Fibroblast of gingiva (primary cell): Measurements from ENCODE around the gene USP11.

Source experiments
- DNase-seq: peaks from one replicate; pipeline ENCODE4 v3.0.0-alpha.2; 2011; ENCODE audit warnings: low read depth

The USP11 gene

DNA sequence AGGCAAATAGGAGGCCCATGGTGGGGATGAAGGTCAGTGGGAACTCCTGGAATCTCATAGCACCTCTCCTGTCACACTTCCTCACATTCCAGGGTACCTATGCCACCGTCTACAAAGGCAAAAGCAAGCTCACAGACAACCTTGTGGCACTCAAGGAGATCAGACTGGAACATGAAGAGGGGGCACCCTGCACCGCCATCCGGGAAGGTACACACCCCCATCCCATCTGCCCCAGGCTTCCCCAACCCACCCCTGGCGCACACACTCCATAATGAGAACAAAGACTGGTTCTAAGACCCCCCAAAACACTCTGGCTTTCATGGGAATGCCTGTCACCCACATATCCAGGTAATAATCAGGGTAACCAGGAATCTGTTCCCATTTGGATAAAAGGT is 7.9 kb upstream of the USP11 start:
- DNase-seq: no peak

DNA sequence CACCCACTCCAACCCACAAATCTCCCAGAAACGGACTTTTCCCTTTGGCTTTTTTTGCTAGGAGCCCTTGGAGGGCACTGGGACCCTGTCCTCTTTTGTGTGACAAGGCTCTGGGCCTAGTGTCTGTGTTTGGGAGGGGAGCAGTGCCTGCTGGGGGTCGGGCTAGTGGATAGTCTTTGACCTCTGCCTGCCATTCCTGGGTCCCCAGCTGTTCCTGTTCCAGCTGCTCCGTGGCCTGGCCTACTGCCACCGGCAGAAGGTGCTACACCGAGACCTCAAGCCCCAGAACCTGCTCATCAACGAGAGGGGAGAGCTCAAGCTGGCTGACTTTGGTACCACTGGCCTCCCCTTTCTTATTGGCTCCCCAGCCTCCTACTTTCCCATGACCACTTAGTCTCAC is 6.7 kb upstream of the USP11 start:
- DNase-seq: no peak

DNA sequence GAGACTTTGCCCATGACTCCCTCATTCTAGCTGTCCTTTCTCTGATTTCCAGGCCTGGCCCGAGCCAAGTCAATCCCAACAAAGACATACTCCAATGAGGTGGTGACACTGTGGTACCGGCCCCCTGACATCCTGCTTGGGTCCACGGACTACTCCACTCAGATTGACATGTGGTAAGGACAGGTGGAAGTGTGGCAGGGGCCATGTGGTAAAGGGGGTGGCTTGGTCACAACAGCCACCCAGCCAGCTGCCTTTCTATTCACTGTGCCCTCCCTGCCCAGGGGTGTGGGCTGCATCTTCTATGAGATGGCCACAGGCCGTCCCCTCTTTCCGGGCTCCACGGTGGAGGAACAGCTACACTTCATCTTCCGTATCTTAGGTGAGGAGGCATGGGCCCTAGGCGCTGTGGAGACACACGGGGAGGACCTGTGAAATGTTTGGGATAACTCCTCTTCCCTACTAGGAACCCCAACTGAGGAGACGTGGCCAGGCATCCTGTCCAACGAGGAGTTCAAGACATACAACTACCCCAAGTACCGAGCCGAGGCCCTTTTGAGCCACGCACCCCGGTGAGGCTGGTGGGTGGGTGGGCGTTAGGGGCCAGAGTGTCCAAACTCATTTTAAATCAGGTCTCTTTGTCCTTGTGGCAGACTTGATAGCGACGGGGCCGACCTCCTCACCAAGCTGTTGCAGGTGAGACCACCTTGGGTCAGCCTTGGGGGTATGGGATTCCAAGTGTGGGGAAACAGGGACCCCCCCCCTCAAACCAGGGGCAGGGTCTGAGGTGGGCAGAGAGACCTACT is 6.1 kb upstream of the USP11 start:
- no peak for DNase-seq

- no peak for DNase-seq
Observed at GRCh38 chrX:47227334-47227583, 5.5 kb upstream of the USP11 start.

DNA sequence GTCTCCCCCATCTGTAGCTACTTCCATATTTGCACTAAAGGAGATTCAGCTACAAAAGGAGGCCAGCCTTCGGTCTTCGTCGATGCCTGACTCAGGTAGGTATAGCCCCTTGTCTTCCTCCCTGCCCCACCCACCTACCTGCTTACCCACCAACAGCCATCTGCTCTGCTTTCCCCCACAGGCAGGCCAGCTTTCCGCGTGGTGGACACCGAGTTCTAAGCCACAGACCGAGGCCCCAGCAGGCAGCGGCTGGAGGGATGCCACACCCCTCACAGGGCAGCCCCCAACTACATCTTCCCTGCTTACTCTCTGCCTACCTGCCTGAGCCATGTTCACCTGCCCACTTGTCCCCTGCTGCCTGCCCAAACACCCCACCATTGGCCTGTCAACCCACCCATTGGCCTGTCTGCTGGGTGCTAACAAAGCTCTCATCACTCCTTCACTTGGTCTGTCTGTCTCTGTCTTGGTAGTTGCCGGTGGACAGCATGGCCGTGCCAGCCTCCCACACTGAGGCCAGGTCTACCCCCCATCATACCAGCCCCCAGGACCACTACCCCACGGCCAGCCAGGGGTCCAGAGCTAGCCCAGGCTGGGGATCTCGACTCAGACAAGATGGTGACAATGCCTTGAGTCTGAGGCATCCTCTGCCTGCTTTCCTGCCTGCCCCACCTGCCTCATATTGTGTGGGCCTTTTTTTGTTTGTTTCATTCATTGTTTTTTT is 4.1 kb upstream of the USP11 start:
- no peak for DNase-seq

- DNase-seq: no peak
Observed at GRCh38 chrX:47229427-47229826, 3.4 kb upstream of the USP11 start.

GRCh38 chrX:47230136-47230868 is 2.5 kb upstream of the USP11 start:
- DNase-seq: no peak

DNA sequence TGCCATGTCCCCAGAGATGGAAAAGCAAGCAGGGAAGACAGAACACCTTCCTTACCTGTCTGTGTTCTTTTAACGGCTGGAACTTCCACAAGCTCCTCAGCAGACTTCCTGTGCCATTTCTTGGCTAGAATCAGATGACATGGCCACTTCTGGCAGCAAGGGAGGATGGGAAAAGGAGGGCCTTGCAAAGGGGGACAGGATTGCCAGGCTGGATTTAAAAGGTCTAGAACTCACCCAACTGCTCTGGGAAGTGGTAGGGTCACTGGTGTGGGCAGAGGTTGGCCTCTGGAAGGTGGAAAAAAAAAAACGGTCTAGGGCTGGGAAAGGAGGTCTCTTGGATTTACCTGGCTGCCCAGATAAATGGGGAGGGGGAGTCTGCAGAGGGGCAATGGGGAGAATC is 1.6 kb upstream of the USP11 start:
- no peak for DNase-seq

GRCh38 chrX:47232197-47232802 is 509 bp upstream of the USP11 start:
- no peak for DNase-seq

- DNase-seq: peak; percentile 98
Observed at GRCh38 chrX:47233333-47234113, 714 bp downstream of the USP11 start.

- no peak for DNase-seq
Observed at GRCh38 chrX:47234583-47234982, 1.8 kb downstream of the USP11 start.

GRCh38 chrX:47235691-47236103 is 2.9 kb downstream of the USP11 start:
- DNase-seq: peak; percentile 52

DNA sequence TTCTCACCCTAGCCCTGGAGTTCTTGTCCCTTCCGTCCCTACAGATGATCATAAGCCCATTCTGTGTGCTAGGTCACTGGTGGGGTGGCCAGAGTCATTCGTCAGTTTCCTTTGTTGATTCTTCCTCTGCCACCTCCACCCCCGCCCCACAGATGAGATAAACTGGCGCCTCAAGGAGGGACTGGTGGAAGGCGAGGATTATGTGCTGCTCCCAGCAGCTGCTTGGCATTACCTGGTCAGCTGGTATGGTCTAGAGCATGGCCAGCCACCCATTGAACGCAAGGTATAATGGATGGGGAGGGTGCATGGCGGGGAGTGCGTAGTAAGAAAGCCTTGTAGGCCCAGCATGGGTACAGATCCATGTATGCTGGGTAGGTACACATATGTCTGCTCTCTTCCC is 6.4 kb downstream of the USP11 start:
- DNase-seq: no peak

DNA sequence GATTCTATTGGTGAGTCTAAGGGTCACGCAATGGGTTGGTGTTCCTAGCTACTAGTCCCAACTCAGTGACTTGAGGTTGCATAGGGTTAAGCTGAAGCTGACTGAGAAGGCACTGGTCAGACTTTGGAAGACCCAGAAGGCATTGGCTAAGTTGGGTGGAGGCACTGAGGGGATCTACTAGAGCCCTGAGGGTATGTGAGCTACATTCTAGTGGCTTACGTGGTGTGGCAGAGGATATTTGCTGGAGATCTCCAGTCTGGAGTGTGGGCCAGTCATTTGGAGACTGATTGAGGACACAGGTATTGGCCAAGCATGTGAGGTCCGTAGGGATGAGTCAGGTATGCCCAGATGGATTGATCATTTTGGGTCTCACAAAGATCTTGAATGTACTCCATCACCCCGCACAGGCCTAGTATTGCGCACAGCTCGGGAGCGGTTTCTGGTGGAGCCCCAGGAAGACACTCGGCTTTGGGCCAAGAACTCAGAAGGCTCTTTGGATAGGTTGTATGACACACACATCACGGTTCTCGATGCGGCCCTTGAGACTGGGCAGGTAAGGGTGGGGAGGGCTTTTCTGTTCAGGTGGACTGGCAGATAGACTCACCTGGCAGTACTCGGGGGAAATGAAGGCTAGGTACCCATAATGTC is 7.2 kb downstream of the USP11 start:
- DNase-seq: no peak

DNA sequence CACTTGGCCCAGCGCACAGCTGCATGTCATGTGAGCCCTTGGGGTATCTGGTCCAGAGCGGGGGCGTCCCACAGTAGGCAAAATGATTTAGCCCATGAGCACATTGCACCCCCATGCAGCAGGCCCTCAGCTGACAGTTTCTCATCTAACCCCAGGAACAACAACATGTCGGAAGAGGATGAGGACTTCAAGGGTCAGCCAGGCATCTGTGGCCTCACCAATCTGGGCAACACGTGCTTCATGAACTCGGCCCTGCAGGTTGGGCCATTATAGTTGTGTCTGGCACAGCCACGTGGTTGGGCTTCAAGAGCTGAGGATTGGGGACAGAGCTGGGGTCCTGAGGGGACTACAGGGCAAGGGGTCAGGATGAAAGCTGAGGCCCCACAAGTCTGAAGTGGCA is 7.8 kb downstream of the USP11 start:
- no peak for DNase-seq

DNA sequence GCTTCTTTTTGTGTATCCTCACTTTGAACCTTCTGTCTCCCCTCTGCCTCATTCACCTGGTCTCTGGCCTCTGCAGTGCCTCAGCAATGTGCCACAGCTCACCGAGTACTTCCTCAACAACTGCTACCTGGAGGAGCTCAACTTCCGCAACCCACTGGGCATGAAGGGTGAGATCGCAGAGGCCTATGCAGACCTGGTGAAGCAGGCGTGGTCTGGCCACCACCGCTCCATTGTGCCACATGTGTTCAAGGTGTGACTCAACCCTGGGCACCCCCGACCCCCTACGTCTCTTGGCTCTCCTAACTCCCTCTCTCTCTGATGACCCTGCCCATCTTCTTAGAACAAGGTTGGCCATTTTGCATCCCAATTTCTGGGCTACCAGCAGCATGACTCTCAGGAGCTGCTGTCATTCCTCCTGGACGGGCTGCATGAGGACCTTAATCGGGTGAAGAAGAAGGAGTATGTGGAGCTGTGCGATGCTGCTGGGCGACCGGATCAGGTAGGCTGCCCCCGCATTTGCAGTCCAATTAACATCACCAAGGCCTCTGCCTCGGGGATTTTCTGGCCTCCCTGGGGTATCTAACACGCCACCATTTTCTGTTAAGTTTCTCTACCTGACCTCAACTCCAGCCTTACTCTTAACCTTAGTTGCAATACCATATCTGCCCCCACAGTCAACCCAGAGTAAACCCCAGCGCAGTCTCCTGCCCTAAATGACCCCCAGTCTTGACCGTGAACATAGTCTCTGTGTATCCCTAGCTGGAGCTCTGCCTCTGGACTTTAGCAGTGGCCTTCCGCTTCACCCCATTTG is 8.6 kb downstream of the USP11 start:
- DNase-seq: no peak

GRCh38 chrX:47242321-47242720 is 9.5 kb downstream of the USP11 start:
- no peak for DNase-seq

GRCh38 chrX:47243351-47243750 is 10.5 kb downstream of the USP11 start:
- DNase-seq: no peak

GRCh38 chrX:47244676-47245075 is 11.9 kb downstream of the USP11 start:
- no peak for DNase-seq

- no peak for DNase-seq
Observed at GRCh38 chrX:47245156-47245555, 12.3 kb downstream of the USP11 start.
